DMS79 treated with DMSO at 0.1 percent for 48 hours (cell line): ENCODE data around the gene TVP23B.
"Not testable (repeated sequence)": the region's sequence is repeated elsewhere in the genome, so short reads cannot be mapped to it uniquely, and the experiment has no call there.

Experiments
- DNase-seq: peaks from one replicate; lab custom pipeline; 2025; lab: John Stamatoyannopoulos, UW

Gene TVP23B

DNA sequence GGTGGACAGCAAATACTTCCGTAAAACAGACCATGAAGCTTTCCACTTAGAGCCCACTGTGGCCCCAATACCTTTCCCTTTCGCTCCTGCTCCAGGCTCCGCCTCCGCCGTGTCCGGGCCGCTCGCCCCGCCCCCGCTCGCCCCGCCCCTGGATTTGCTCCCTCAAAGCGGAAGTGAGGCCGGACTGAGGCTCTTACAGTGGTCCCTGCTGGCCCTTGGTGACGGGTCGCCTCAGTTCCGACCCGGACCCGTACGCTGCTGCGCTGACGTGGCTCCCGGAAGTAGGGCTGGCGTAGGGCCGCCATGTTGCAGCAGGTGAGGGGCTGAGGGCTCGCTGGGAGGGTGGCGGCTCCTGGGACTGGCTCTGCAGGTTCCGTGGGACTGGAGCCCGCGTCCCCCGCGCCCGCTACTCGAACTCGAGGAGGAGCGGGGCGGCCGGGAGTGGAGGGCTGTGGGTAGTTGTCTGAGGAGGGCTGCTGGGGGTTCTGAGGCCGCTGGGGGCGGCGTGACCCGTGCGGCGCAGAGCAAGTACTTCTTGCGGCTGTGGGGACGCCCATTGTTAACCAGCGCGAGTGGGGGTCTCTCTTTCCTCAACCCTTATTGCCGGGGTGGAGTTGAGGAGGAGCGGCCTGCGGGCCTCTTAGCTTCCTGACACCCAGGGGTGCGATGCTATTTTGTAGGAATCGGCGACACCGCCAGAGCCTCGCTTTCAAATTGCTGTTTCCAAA, at the start of gene TVP23B:
Gene TVP23B, plus strand, starts transcription at position 193 of the 728 bp plus-strand sequence. Its CDS starts 111 bp downstream, at position 304.
- peak; percentile 54 for DNase-seq

DNA sequence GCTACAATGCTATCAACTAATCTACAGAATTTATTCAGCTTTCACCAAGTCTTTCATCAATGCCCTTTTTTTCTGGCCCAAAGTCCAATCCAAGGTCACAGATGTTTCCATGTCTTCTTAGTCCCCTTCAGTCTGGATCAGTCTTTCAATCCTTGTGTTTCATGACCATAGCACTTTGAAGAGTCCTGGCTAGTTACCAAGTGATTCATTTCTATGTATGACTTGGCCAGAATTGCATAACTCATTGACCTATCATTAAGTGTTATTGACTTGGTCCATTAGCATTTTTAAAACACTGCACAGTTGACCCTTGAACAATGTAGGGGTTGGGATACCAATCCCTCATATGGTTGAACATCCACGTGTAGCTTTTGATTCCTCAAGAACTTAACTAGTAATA, 48.5 kb upstream of the TVP23B start:
- not testable (repeated sequence) for DNase-seq

DNA sequence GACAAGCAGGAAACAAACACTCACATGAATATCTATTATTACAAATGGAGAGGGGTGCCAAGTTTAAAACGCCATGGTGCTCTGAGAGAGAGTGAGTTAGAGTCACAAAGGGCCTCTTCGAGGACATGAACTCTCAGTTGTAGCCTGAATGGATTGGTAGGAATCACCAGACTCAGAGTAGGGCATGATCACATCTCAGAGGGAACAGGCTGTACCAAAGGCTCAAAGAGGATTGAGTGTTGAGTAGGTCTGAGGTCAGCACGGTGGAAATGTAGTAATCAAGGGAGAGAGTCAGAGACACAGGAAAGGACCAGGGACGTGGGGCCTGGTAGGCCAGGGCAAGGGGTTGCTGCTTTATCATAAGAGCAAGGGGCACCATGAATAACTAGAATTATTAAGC, 47.6 kb upstream of the TVP23B start:
- DNase-seq = not testable (repeated sequence)

DNA sequence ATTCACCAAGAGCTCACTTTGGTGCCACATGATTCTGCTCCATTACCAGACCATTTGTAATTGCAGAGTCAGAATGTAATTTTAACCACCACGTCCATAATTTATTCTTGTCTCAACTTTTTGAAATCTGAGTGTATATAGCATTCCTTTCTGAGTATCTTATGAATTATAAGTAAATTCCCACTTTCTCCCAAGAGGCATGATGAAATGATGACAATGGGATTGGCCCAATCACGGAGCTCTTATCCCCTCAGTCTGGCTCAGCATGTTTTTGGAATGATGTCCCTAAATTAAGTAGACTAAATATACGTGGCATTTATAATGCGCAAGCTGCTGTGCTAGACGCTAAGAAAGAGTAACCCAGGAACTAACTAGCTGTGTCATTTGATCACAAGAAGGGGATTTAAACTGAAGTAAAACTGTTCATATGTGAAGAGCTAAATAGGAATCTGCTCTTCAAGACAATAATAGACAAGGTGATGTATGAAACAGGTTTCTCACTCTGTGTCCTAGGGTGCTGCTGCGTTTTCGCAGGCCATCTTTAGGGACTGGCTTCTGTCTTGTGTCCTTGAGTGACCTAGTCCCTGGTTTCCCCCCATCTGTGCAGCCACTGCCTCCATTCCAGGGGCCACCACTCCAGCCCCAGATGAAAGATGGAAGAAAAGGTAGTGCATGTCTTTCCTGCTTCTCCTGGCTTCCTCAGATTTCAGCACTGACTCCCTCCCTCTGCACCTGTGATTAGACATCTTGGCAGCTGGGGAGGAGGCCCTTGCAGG, 41.2 kb upstream of the TVP23B start:
- DNase-seq = not testable (repeated sequence)

DNA sequence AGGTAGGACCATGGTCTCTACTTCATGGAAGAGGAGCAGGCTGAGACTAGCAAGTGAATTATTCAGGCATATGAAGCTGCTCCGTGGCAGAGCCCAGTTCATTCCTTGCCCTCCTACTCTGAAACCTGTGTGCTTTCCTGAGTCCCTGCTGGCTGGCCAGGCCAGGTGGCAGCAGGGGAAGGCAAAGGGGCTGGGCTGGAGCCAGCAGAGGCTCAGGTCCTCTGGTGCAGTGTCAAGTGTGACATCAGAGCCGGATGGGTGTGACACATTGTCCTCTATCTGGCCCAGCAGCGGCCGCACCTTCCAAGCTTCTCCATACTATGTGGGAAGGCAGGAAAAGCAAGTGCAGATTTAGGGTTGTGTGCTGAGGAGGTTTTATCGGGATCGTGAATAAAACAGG, 39.8 kb upstream of the TVP23B start:
- not testable (repeated sequence) for DNase-seq

DNA sequence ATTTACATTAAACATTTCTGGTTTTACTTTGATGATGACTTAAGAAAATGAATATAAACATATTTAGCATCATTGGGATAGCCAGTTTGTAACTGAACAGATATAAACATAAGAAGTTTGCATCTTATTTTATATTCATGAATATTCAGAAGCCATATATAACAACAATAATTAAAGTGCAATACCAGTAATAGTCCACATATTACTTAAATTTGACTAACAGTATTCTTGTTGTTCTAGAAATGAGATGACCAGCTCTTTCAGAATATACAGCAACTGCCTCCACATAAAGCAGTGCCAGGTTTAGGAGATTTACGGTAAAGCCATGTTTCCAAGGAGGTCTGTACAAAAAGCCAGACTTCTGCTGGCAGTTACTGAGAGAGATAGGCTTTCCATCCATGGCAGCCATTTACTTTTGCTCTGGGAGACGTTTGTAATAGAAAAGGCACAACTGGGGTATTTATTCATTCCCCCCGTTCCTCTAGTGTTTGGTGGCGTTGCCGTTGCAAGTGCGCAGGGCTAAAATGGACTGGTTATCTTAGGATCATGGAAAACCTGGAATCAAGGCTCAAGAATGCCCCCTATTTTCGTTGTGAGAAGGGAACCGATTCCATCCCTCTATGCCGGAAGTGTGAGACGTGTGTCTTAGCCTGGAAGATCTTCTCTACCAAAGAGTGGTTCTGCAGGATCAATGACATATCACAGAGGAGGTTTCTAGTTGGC, 37.1 kb upstream of the TVP23B start, which contains the start of gene FBXW10:
Gene FBXW10, plus strand, starts transcription at position 356 of the 723 bp plus-strand sequence. Its CDS starts 191 bp downstream, at position 547.
- not testable (repeated sequence) for DNase-seq

DNA sequence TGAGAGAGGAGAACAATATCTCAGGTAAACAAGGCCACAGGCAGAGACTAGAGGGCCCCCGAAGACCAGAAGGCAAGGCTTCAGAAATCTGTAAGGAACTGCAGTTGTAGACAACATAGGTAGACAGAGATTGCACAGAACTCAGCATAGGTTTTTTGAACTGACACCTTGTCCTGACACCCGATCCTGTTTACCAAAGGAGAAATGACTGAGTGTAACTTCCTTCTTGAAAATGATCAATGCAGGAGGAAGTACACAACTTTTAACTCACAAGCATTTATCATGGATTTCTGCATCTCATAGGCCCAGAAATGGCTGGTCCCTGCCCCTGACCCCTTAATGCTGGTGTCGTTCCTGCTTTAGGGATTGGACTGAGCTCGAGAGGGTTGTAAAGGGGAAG, 36.3 kb upstream of the TVP23B start:
- not testable (repeated sequence) for DNase-seq

DNA sequence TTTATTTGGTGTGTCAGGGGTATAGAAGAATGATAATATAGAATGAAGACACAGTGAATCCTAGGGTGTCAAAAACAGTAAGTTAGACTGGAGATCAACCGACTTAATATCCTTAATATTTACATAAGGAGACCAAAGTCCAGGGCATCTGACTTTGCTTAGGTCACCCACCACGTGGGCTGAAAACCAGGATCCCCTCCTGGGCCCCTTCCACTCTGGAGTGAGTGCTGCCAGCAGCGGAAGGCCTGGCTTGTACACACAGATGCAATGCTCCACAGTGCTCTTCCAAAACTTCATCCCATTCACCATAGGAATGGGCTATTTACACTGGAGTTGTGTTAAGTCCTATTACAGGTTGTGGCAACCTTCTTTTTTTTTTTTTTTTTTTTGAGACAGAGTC, 34.4 kb upstream of the TVP23B start:
- DNase-seq = not testable (repeated sequence)

DNA sequence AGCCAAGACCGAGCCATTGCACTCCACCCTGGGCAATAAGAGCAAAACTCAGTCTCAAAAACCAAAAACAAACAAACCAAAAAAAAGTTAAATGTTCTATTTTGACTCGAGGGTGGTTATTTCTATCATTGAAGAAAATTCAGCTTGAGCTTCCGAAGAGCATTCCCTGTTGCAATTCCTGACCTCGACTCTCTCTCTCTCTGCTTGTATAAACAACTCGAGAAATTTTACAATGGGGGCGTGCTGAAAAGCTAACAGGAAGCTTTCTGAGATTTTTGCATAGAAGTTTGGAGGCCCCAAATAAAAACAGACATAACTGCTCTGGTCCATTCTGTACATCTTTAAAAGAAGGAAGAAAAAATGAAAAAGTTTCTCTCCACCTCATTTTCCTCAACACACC, 33.5 kb upstream of the TVP23B start:
- DNase-seq = not testable (repeated sequence)

DNA sequence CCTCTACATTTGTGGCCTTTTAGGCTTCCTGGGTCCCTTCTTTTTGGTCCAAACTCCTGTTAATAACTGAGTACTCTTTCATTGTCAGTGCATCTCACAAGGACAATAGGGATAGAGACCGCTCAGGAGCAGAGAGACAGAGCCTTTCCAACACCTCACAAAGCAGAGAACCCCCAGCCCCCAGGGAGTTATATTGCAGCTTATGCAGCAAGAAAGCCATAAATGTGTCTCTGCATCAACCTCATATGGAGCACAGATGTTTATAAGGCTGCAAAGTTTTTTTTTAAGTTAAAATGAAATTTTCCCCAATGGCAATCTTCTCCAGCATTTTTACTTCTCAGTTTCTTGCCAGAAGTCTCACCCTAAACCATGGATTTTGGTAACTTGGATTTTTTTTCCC, 30.7 kb upstream of the TVP23B start:
- not testable (repeated sequence) for DNase-seq

DNA sequence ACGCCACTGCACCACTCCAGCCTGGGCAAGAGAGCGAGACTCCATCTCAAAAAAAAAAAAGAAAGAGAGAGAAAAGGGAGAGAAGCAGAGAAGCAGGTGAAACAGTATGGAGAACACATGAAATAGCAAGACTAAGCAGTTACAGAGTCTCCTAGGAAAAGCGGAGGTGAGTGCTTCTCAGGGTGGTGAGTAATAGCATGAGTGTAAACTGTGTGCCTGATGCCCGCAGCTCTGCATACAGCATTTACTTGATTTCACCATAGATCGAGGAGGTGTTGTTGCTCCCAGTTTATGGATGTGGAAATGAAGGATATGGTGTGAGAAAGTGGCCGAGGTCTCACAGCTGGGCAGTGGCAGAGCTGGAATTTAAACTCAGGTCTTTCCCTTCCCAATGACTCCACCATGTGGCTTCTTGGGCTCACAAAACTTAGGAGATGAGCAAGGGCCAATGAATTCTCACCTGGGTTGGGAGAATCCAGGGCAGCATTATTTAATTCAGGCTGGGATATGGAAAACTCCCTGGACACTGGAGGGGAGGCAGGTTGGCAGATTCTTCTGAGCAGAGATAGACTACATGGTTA, 27.1 kb upstream of the TVP23B start:
- not testable (repeated sequence) for DNase-seq

DNA sequence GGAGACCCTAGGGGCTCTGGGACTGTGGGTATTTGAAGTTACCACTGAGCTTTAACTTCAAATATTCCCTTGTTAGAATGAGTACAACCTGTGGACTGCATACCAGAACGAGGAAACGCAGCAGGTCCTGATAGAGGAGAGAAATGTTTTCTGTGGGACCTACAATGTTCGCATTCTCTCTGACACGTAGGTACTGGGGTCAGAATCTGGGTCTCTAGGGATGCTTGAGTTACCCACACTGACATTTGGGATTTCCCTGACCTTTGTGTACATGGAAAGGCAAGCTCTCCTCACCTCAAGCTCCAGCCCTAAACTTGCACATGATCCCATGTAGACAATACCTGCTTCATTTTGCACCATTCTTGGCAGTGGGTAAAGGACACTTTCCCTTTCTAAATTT, 25.0 kb upstream of the TVP23B start:
- not testable (repeated sequence) for DNase-seq

DNA sequence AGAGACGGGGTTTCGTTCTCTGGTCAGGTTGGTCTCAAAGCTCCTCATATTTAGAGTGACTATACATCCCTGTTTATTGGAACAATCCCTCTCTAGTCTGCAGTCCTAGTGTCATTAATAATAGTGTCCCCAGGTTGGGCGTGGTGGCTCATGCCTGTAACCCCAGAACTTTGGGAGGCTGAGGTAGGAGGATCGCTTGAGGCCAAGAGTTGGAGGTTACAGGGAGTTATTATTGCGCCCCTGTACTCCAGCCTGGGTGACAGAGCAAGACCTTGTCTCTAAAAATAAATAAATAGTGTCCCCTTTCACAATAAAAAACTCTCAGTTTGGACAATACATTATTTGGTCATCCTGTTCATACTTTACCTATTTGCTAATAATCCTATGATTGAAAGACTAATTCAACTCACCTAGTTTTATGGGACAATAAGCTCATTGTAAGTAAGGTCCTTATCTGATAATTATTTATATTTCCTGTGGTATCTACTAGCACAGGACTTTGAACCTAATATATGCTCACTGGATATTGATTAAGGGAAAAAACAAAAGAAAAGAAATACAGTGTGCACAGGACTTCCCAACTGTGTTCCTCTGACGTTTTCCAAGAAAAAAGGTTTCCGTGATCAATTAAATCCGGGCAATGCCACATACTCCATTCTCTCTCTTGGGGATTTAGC, 23.5 kb upstream of the TVP23B start:
- DNase-seq = not testable (repeated sequence)

DNA sequence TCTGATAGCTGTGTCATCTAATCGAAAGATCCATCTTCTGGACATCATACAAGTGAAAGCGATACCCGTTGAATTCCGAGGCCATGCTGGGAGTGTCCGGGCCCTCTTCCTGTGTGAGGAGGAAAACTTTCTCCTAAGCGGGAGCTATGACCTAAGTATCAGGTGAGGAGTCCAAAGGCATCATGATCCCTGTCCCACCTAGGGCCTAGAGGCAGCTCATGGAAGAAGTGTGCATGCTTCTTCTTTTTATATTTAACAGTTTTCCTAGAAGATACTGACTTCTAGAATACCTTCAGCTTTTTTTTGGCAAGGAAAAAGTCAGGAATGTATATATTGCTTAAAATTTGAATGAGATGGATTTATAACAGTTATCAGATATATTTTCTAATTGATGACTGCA, 22.6 kb upstream of the TVP23B start:
- not testable (repeated sequence) for DNase-seq

DNA sequence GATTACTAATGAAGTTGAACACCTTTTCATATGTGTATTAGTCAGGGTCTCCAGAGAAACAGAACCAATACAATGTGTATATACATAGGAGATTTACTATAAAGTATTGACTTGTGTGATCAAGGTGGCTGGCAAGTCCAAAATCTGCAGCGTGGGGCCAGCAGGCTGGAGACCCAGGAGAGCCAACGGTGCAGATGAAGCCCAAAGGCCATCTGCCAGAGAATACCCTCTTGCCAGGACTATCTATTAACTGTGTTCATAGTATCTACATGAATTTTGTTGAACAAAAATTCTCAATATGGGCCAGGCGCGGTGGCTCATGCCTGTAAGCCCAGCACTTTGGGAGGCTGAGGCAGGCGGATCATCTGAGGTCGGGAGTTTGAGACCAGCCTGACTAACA, 20.8 kb upstream of the TVP23B start:
- DNase-seq = not testable (repeated sequence)

DNA sequence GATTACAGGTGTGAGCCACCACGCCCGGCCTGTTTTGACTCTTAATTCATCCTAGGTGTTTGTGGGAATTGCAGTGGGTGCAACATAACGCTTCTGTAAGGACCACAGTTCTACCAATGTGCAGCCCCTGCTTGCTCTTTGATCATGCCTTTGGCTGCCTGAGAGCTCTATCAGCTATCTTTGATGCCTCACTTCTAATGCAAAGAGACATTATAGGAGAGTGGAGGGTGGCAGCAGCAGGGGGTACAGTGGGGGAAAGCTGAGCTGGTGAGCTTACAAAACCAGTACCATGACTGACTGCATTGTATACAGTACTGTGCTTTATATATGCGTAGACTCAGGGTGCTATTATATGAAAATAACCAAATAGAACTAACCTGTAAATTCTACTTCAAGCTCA, 10.4 kb upstream of the TVP23B start:
- not testable (repeated sequence) for DNase-seq

DNA sequence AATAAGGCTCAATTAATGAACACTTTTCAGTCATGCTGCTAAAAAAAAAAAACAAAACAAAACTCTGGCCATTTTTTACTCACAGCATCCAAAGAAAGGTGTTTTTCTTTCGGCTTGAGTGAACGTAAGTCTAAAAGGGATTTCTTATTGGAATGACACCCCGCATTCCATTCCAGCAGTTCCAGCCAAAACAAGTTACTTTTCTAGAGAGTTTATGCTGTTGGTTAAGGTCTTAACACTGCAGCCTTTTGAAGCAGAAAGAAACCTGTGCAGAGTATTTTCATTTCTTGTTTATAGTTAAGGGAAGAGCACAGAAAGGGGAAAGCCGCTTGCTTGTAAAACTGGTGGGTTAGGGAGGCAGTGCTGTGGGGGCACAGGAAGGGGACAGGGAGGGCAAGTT, 9.9 kb upstream of the TVP23B start:
- not testable (repeated sequence) for DNase-seq

DNA sequence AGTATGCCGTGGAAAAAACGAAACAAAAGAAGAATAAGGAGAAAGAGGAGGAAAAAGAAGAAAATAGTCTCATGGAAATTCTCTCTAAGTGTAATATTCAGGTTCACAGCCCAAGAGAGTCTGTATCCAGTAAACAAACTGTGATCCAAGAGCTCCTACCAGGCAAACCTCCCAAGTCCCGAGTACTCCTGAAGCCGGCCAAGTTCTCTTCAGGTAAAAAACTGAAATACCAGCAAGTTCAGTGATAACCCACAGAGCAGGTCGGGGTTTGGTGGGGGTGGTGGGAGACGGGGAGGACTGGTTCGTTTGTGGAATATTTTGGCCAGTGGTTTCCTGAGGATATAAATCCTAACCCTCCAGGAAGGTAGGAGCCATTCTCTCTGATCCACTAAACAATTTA, 8.5 kb upstream of the TVP23B start:
- DNase-seq = no peak

DNA sequence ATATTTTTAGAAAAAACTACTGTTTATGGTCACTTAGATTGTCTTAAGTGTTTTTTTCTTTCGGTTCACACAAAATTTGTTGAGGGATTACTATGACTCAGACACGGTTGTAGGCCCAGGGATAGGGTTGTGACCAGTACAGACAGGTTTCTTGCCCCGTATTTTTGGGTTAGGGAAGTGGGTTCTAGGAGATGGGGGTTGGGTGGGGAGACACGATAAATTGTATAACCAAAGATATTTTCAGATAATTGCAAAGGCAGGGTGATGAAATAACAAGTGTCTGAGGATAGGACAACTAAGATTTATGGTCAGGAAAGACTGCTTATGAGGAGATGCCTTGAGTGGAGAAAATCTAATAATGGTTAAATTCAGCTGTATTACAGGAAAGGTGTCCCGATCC, 822 bp downstream of the TVP23B start:
- DNase-seq = not testable (repeated sequence)

DNA sequence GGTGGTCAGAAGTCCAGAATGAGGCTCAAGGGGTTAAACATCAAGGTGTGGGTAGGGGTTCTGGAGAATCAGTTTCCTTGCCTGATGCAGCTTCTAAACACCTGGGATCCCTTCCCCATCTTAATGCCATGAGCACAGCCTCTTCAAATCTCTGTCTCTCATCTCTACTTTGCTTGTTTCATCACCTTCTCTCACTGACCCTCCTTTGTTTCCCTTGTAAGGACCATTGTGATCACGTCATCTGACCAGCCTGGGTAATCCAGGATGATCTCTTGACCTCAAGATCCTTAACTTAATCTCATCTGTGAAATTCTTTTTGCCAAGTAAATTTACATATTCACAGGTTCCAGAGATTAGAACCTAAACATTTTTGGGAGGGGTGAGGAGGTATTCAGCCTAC, 5.0 kb downstream of the TVP23B start:
- not testable (repeated sequence) for DNase-seq

DNA sequence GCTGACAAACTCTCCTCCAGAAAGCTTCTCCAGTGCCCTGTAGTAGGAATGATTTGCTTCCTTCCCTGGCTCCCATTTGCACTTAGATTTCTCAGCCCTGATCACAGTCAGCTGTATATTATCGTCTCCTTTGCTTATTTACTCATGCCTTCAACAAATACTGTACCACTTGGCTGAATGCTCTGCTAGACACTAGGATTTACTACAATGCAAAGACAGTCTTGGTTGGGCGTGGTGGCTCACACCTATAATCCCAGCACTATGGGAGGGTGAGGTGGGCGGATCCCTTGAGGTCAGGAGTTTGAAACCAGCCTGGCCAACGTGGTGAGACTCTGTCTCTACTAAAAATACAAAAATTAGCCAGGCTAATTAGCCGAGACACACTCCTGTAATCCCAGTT, 5.9 kb downstream of the TVP23B start:
- not testable (repeated sequence) for DNase-seq
